IPS-NIHi7 (cell line): ENCODE measurements around the gene SPATA2.
"Not testable (repeated sequence)": the region's sequence is repeated elsewhere in the genome, so short reads cannot be mapped to it uniquely, and the experiment has no call there.

ENCODE experiments used
- DNase-seq: peaks from one replicate; pipeline ENCODE4 v3.0.0; 2012; ENCODE audit warnings: mixed read lengths; ENCODE audit errors: extremely low spot score

Gene SPATA2

DNA sequence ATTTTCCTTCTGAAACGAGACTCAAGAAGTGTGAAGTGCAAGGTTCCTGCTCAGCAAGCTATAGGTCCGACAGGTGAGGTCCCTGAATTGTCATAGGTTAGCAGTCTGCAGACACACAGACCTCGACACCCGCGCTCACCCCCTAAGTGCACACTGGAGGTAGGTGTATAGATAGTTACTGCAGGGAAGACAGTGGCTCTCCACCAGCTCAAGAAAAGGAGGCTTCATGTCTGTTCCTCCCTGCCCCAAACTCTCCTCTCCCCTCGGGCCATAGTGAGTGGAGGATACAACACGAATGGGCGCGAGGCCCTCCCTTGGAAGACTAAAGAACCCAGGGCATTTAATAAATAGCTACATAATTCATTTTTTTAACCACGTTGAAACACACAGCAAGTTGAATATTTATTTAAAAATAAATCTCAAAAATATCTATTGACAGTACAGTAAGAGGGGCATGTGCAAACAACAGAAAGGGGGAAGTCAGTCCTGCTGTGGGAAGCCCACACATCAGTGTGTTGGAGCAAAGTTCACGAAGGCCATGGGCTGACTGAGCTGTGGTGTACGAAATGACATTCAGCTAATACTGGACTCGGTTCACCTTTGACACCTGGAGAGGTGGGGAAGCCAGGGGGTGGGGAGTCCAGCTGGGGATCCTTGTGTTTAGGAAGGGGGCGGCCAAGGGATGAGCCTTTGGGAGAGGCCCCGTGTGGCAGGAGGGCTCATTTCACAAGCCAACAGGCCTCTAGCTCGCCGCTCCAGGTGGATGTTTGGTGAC is 10.7 kb downstream of the SPATA2 start:
- DNase-seq: no peak

DNA sequence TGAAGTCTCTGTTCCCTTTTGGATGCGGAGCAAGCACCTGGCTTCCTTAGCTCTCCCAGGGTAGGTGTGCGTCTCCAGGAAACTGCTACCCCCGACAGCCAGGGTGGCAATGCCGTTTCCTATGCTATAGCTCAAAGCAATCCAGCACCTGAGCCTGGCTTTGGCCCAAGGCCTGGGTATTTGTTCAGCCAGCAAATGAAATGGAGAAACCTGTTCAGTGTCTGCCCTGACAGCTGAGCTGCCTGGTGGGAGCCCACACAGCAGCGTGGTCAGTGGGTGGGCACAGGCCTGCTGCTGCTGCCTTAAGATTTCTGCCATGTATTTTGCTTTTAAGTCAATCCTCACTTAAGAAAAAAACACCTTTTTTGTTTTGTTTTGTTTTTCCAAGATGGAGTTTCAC is 13.7 kb downstream of the SPATA2 start:
- no peak for DNase-seq

DNA sequence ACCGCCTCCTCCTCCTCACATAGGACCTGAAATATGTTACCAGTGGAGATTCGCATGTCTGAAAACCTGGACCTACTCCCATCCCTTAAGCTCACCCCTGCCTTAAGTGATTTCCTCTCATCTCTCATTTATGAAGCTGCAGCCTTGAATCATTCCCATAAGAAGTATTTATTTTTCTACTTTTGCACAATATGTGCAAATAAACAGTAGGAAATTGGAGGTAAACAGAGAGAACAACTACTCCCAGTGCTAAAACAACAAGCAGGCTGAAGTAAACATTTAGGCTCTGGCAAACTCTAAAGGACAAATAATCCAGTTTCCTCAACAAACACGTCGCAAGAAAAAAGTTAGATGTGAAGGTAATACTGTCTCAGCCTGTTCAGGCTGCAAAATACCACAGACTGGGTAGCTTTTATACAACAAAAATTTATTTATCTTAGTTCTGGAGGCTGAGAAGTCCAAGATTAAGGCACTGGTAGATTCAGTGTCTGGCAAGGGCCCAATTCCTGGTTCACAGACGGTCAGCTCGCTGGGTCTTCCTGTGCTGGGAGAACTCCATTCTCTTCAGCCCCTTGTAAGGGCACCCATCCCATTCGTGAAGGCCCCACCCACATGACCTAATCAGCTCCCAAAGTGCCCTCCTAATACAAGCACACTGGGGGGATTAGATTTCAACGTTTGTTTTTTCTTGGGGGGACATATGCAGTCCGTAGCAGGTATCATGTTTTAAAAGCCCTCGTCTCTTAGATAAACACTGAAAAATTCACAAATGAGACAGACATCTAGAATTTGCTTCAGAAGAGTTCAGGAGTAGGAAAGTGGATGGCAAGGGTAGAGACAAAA is 15.6 kb downstream of the SPATA2 start:
- DNase-seq: no peak

DNA sequence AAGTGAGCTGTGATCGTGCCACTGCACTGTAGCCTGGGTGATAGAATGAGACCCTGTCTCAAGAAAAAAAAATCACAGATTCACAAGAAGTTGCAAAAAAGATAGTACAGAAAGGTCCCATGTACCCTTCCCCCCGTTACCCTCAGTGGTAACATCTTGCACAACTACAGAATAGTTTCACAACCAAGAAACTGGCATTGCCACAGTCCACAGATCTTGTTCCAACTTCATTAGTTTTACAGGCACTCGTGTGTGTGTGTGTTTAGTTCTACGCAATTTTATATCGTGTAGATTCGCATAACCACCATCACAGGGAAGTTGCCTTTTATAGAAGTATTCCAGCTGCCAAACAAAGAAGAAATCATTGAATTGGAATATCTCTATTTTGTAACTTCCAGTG is 19.1 kb downstream of the SPATA2 start:
- DNase-seq: no peak

DNA sequence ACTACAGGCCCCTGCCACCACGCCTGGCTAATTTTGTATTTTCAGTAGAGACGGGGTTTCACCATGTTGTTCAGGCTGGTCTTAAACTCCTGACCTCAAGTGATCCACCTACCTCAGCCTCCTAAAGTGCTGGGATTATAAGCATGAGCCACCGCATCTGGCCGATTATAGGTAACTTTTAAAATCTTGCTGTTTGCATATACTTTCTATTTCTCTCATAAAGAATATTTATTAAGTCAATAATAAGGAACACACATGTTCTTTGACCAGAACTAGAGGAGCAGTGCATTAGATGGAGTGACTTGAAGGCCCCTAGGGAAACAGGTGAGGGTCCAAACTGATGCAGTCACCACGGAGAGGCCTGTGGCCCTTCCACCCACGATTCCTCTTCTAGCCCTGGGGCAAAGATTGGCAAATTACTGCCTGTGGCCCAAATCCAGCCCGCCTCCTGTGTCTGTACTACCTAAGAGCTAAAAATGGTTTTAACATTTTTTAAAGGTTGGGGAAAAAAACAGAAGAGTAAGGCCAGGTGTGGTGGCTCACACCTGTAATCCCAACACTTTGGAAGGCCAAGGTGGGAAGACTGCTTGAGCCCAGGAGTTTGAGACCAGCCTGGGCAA is 19.7 kb downstream of the SPATA2 start:
- DNase-seq: not testable (repeated sequence)

DNA sequence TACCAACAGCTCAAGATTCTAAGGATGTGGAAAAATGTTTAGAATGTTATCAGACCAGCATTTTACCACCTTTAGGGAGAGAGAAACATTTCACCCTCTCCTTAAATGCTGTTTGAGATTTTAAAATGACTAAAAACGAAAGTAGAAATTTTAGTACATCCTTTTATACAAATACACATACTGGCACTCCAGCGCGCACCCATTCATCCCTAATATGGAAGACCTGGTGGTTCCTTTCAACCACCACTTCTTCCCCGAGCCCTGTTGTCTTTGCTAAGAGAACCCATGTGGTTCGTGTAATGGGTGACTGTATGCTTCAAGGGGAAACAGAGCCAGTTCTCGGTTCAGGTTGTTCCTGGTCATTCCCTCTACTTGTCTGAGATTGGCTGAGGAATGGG is 21.3 kb downstream of the SPATA2 start:
- no peak for DNase-seq

DNA sequence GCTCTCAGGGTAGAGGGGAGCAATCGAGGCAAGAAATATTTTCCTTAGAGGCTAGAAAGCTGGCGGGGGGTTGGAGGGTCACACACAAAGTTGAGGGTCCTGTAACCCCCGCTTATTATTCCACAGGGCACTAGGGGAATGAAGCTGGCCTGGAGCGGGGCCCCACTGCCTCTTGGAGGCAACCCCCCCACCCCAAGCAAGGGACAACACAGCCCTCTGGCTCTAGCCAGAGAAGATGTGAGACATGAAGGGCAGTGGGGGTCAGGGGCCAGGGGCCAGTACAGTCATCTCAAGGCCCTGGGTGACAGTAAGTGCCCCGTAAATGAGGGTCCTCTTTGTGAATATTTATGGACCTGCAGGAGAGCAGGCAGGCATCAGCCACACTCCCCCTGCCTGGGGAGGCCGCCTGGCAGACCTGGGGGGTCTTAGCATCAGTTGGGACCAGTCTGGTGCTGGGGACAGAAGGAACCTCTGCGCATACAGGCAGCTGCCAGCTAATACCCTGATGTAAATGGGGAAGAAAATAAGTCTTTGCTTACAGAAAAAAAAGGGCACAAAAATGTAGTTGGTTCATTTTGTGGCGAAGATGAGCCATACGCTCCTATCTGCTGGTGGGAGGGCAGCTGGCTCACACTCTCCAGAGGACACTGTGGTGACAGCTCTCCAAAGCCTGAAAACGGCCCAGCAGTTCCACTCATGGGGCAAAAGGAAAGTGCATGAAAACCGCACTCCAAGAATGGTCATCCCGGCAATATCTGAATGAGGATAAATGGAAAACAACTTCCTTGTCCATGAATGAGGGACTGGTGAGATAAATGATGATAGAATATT is 21.9 kb downstream of the SPATA2 start:
- DNase-seq: no peak

DNA sequence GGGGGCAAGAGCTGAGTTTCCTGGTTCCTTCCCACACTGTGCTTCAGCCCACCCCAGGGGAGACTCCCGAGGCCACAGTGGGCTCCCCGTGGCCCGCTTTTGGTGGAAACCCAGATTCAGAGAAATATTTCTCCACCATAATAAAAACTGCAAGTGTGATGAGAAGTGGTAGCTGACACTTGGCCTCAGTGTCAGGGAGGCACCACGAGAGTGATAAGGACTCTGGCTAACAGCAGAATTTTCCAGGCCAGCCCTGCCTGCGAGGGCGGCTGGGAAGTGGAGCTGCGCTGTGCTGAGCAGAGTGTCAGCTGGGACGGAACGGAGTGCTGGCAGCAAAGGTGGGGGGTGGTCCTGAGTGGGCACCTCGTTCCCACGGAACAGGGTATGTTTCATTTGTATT is 22.5 kb downstream of the SPATA2 start:
- DNase-seq: no peak

DNA sequence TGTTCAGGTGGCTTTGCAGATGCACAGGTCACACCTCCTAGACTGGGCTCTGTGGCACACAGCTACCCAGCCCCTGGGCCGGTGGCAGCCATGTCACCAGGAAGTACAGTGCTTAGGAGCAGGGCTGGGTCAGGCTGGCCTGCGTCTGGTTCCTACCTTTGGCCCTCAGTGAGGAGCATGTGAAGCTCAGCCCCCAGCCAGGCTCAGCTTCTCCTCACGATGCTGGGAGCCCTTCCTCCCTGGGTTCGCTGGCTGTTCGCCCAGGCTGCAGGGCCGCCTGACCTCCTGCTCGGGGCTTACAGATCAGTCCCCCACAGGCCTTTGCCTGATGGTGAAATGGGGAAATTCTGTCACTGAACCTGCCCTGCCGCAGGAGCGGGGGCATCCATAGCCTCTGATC is 23.1 kb downstream of the SPATA2 start:
- no peak for DNase-seq

DNA sequence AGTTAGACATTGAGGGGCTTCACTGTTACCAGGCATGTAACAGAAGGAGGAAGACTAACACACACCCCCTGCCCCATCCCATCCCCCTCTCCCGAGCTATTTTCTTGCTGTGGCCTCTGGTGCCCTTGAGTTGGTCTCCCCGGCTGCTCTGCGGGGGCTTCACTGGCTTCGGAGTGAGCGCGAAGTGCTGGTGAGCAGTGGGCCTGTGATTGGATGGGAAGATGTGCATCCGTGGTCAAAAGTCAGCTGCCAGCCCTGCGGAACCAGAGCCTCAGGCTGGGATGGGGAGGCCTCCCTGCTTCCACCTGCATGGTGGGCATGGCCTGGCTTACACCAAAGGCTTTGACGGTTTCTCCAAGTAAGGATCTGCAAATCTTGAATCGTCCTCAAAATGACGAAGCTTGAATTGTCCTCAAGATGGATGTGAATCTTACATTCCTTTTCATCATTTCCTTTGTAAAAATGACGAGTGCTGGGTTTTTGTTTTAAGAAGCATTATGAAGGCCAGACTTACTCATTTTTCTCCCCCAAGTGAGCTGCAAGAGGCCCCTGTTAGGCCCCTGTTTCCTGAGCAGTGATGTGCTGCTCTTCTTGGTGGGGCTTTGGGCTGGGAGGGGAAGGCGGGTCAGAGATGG is 23.7 kb downstream of the SPATA2 start:
- DNase-seq: no peak

DNA sequence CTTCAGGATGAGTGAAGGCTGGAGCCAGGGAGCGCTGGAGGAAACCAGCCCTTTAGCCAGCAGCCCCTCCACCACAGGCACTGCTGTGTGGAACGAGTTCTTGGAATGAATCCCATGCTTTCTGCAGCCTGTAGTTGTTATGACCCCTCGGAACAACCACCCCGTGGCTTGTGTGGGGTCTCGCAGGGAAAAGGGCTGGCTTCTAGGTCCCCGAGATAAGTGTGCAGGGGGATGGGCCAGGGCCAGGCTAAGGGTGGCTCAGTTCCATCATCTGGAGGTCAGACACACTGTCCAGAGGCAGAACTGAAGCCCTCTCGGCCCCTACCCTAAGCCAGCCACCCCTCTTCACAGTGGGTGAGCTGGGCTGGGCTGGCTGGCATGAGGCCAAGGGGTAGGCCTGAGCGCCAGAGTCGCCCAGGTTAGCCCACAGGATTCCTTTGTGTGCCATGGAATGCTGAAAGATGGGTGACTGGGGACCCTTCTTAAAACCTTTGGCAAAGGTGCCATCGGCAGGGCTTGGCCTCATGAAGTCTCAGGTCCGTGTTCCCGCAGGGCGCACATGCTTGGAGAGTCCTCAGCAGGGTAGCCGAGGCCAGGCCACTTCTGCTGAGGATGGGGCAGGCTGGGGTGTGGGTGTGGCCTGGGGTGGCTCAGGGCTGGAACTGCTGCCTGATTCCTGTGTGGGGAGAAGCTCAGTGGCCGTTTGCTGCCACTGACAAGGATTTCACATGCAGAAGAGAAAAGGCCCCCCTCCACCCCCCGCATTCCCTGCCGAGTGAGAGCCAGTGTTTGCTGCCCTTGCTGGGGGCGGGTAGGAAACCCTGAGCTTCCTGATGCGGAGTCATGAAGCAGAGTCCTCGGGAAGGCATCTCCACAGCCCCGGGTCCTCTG is 24.6 kb downstream of the SPATA2 start:
- DNase-seq: peak; percentile 59

DNA sequence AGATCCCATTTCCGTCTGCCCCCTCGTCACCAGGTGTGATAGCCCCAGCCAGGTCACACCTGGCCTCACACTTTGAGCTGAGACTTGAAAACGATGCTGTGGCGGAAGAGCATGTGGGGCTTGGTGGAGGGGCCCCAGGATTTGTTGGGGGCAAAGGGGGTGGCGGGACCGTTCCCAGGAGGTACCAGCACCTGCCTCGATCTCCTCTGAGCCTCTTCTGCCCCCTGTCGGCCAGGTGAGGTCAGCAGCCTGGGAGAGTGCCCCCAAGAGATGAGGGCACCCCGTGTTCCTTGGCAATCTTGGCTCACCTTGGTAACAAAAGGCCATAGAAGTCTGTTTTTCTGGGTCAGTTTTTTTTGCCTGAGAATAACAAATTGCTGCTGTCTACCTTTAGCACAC is 25.4 kb downstream of the SPATA2 start:
- DNase-seq: no peak

DNA sequence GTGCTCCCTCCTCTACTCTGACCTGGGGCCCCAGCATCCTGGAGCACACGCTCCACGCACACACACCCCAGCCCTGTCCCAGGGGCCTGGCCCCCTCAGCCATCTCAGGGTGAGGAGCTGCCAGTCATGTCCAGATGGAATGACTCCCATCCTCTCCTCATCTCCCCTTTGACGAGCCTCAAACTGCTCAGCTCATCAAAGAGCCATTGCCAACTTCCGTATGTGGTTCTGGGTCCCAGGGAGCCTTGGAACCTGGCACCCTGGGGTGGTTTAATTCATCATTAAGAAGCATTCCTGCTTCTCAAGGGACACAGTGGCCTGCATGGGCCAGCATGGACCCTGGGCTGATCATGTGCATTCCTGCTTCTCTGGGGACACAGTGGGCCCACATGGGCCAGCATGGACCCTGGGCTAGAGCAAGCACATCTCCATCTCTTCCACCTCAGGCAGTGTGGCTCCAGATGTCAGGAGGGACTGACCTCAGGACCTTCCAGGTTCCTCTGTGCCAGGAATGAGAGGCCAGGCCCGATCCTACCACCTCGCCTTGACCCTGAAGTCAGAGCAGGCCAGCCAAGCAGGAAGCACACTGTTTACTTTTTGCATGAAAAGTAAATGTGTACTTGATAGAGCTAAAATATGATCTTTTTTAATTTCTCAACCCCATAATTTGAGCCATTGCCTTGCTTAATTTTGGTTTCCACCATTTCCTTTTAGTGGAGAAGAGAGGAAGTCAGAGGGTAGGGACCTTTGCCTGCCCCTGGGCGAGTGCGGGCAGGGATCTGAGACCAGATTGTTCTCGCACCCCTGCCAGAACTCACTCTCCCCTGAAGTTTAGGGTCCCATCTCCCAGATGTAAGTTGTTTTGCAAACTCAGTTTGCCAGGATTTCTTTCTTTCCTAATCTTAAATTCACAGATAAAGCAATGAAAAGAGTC is 26.1 kb downstream of the SPATA2 start:
- no peak for DNase-seq

DNA sequence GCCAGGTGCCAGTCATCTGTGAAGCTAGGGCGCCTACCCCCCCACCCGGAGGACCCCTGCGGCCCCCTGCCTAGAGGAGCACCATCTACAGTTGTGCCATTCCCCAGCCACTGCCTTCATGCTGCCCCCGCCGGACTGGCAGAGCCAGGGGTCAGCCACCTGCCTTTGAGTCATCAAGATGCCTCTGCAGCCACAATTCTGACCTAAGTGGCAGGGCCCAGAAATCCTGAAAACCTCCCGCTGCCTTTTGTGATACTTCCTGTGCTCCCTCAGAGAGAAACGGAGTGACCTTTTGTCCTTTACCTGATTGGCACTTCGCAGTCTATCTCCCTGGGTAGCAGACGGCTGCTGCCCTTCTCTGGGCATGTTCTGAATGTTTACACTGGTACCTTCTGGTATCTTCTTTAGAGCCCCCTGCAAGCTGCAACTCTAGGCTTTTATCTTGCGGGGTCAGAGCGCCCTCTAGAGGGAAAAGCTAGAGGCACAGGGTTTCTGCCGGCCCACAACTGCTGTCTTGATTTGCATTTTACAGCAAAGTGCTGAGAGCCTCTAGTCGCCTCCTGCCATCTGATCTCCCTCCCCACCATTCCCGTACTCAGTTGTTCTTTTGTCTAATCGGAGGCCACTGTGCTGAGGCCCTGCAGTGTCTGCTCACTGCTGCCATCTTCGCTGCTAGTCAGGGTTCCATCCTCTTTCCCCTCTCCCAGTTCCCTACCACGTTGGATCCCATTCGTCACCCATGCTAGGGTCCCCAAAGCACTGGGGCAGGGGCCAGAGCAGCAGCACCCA is 26.9 kb downstream of the SPATA2 start:
- peak; percentile 90 for DNase-seq

DNA sequence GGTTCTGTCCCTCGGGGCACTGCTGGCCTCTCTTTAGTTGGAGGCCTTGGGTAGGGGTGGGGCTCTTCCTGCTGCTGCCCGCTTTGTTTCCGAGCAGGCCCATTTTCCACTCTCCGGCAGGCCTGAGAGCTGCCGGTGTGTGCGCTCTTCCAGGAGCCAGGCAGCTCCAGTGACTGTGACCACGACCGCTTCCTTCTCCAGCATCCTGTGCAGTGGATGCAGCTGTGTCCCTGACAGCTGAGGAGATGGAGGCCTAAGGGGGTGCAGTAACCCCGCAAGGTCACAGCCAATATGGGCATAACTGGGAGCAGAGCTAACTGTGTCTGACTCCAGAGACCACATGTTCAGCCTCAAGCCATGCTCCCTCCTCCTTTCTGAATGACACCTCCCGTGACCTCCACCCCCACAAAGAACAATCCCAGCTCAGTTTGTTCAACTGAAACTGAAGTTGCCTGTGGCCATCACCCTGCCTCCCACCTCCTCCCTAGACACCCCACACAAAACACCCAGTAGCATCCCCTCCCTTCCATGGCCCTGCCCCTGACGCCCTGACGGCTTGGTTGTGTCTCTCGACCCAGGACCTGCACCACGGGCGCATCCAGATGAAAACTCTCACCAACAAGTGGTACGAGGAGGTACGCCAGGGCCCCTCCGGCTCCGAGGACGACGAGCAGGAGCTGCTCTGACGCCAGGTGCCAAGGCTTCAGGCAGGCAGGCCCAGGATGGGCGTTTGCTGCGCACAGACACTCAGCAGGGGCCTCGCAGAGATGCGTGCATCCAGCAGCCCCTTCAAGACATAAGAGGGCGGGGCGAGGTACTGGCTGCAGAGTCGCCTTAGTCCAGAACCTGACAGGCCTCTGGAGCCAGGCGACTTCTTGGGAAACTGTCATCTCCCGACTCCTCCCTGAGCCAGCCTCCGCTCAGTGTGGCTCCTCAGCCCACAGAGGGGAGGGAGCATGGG is 27.8 kb downstream of the SPATA2 start:
- DNase-seq: no peak

DNA sequence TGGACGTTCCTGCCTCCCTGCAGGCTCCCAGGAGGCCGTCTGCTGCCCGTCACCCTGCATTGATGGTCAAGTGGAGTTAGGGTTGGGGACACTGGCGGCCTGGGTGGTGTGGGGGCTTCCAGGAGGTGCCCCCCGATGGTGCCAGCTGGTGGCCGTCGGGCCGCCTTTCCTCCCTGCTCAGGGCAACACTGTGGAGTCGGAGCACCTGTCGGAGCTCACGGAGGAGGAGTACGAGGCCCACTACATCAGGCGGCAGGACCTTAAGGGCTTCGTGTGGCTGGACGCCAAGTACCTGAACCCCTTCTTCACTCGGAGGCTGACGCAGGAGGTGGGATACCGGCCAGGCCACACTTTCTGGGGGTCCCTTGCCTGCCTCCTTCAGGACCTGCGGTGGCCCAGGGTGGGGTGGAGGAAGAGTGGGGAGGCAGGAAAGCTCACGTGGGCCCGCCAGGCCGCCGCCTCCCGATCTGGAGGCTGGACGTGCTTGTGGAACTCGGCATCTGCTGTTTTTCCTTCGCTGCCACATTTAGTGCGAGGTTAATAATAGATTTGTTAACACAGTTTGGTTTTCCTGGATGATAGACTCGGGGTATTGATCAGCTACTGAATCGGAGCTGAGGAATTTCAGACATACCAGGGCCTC is 28.6 kb downstream of the SPATA2 start:
- no peak for DNase-seq
